HepG2 (cell line): ENCODE data around the gene FAM83E. TPM values are rescaled to one million over a fixed set of nuclear protein-coding genes. Genes with fewer than 3 reads are reported as not detected.

ENCODE experiments used
- polyA plus RNA-seq, 8 experiments: library from polyadenylated mRNA; depleted of rRNA in 3 of 8; stranded (reverse) in 7 of 8; unstranded in 1 of 8; fragments of >200 nt; fragmentation: Illumina TruSeq in 4 of 8; extraction: Trizol in 4 of 8; gene quantifications; 2 replicates each; pipeline versions ENCODE4 v1.2.1 to v1.2.3, GENCODE V29; 2011 to 2016; ENCODE audit warnings: low read depth in 4 of 8, missing spikeins in 1 of 8, mixed read lengths in 1 of 8; ENCODE audit not compliant: insufficient read depth in 1 of 8
- total RNA-seq, 5 experiments: library from RNA; depleted of rRNA; stranded (reverse); fragments of >200 nt; fragmentation: Illumina TruSeq; extraction: Trizol; gene quantifications; 2 replicates each; pipeline ENCODE4 v1.2.3, GENCODE V29; 2016; ENCODE audit warnings: low read depth in 1 of 5

FAM83E gene
- total and polyA plus RNA-seq, 2 of the 13 experiments (the other 11 are each of a cell fraction or from before 2014, with no cell fraction given), result 0.18 to 0.60 TPM

Other genes starting within 250 kb of the FAM83E start
- gene KDELR1, start 223.5 kb downstream of the FAM83E start, total RNA-seq (2016; rRNA removed; fragmentation: Illumina TruSeq; extraction: Trizol), result 70.8 and 134 TPM in 2 replicates
- 185 and 212 TPM in 2 replicates for gene KDELR1, start 223.5 kb downstream of the FAM83E start, polyA plus RNA-seq (2011; rRNA removed)
- 0.02 TPM in 1 of 2 replicates, not detected in the other for gene GRIN2D, start 221.4 kb downstream of the FAM83E start, total RNA-seq (2016; rRNA removed; fragmentation: Illumina TruSeq; extraction: Trizol)
- 0.08 and 0.13 TPM in 2 replicates for gene GRIN2D, start 221.4 kb downstream of the FAM83E start, polyA plus RNA-seq (2011; rRNA removed)
- gene GRWD1, start 169.1 kb downstream of the FAM83E start, total RNA-seq (2016; rRNA removed; fragmentation: Illumina TruSeq; extraction: Trizol), result 46.6 and 52.3 TPM in 2 replicates
- 10.8 and 13.4 TPM in 2 replicates for gene GRWD1, start 169.1 kb downstream of the FAM83E start, polyA plus RNA-seq (2011; rRNA removed)
- 0.17 and 0.20 TPM in 2 replicates for gene KCNJ14, start 159.5 kb downstream of the FAM83E start, total RNA-seq (2016; rRNA removed; fragmentation: Illumina TruSeq; extraction: Trizol)
- gene KCNJ14, start 159.5 kb downstream of the FAM83E start, polyA plus RNA-seq (2011; rRNA removed), result 0.46 and 0.51 TPM in 2 replicates
- 9.6 and 16.5 TPM in 2 replicates for gene CYTH2, start 145.7 kb downstream of the FAM83E start, total RNA-seq (2016; rRNA removed; fragmentation: Illumina TruSeq; extraction: Trizol)
- gene CYTH2, start 145.7 kb downstream of the FAM83E start, polyA plus RNA-seq (2011; rRNA removed), result 39.3 and 48.3 TPM in 2 replicates
- gene LMTK3, start 103.2 kb downstream of the FAM83E start, total RNA-seq (2016; rRNA removed; fragmentation: Illumina TruSeq; extraction: Trizol), result 0.22 and 0.29 TPM in 2 replicates
- 0.18 and 0.30 TPM in 2 replicates for gene LMTK3, start 103.2 kb downstream of the FAM83E start, polyA plus RNA-seq (2011; rRNA removed)
- gene SULT2B1, start 62.9 kb downstream of the FAM83E start, total RNA-seq (2016; rRNA removed; fragmentation: Illumina TruSeq; extraction: Trizol), result not detected in 2 replicates
- gene SULT2B1, start 62.9 kb downstream of the FAM83E start, polyA plus RNA-seq (2011; rRNA removed), result 0.07 and 0.13 TPM in 2 replicates
- not detected in 2 replicates for gene SPACA4, start 8.3 kb downstream of the FAM83E start, total RNA-seq (2016; rRNA removed; fragmentation: Illumina TruSeq; extraction: Trizol)
- gene SPACA4, start 8.3 kb downstream of the FAM83E start, polyA plus RNA-seq (2011; rRNA removed), result not detected in 2 replicates
- 1,485 and 1,498 TPM in 2 replicates for gene RPL18, start 4.1 kb upstream of the FAM83E start, total RNA-seq (2016; rRNA removed; fragmentation: Illumina TruSeq; extraction: Trizol)
- gene RPL18, start 4.1 kb upstream of the FAM83E start, polyA plus RNA-seq (2011; rRNA removed), result 1,639 and 1,894 TPM in 2 replicates
- 11.1 and 14.4 TPM in 2 replicates for gene SPHK2, start 4.4 kb upstream of the FAM83E start, total RNA-seq (2016; rRNA removed; fragmentation: Illumina TruSeq; extraction: Trizol)
- 2.9 and 4.5 TPM in 2 replicates for gene SPHK2, start 4.4 kb upstream of the FAM83E start, polyA plus RNA-seq (2011; rRNA removed)
- 5.5 and 5.8 TPM in 2 replicates for gene DBP, start 22.3 kb upstream of the FAM83E start, total RNA-seq (2016; rRNA removed; fragmentation: Illumina TruSeq; extraction: Trizol)
- 1.7 and 2.1 TPM in 2 replicates for gene DBP, start 22.3 kb upstream of the FAM83E start, polyA plus RNA-seq (2011; rRNA removed)
- 0.24 and 0.58 TPM in 2 replicates for gene CA11, start 31.1 kb upstream of the FAM83E start, total RNA-seq (2016; rRNA removed; fragmentation: Illumina TruSeq; extraction: Trizol)
- 0.41 and 1.4 TPM in 2 replicates for gene CA11, start 31.1 kb upstream of the FAM83E start, polyA plus RNA-seq (2011; rRNA removed)
- gene NTN5, start 57.9 kb upstream of the FAM83E start, total RNA-seq (2016; rRNA removed; fragmentation: Illumina TruSeq; extraction: Trizol), result not detected in 2 replicates
- 0.03 and 0.05 TPM in 2 replicates for gene NTN5, start 57.9 kb upstream of the FAM83E start, polyA plus RNA-seq (2011; rRNA removed)
- 0.07 TPM in 1 of 2 replicates, not detected in the other for gene FUT2, start 80.9 kb upstream of the FAM83E start, total RNA-seq (2016; rRNA removed; fragmentation: Illumina TruSeq; extraction: Trizol)
- 0.10 TPM in 1 of 2 replicates, not detected in the other for gene FUT2, start 80.9 kb upstream of the FAM83E start, polyA plus RNA-seq (2011; rRNA removed)
- gene MAMSTR, start 104.6 kb upstream of the FAM83E start, total RNA-seq (2016; rRNA removed; fragmentation: Illumina TruSeq; extraction: Trizol), result 2.0 and 2.2 TPM in 2 replicates
- gene MAMSTR, start 104.6 kb upstream of the FAM83E start, polyA plus RNA-seq (2011; rRNA removed), result 2.4 and 2.7 TPM in 2 replicates
- gene RASIP1, start 125.5 kb upstream of the FAM83E start, total RNA-seq (2016; rRNA removed; fragmentation: Illumina TruSeq; extraction: Trizol), result 0.44 and 0.49 TPM in 2 replicates
- gene RASIP1, start 125.5 kb upstream of the FAM83E start, polyA plus RNA-seq (2011; rRNA removed), result 0.58 and 1.1 TPM in 2 replicates
- 0.22 TPM in 1 of 2 replicates, not detected in the other for gene IZUMO1, start 131.8 kb upstream of the FAM83E start, total RNA-seq (2016; rRNA removed; fragmentation: Illumina TruSeq; extraction: Trizol)
- 0.07 and 0.16 TPM in 2 replicates for gene IZUMO1, start 131.8 kb upstream of the FAM83E start, polyA plus RNA-seq (2011; rRNA removed)
- 0.07 TPM in 2 replicates for gene FUT1, start 137.6 kb upstream of the FAM83E start, total RNA-seq (2016; rRNA removed; fragmentation: Illumina TruSeq; extraction: Trizol)
- 1.1 and 1.5 TPM in 2 replicates for gene FUT1, start 137.6 kb upstream of the FAM83E start, polyA plus RNA-seq (2011; rRNA removed)
- gene FGF21, start 140.4 kb upstream of the FAM83E start, total RNA-seq (2016; rRNA removed; fragmentation: Illumina TruSeq; extraction: Trizol), result not detected in 2 replicates
- gene FGF21, start 140.4 kb upstream of the FAM83E start, polyA plus RNA-seq (2011; rRNA removed), result 0.17 TPM in 2 replicates
- gene BCAT2, start 196.0 kb upstream of the FAM83E start, total RNA-seq (2016; rRNA removed; fragmentation: Illumina TruSeq; extraction: Trizol), result 2.3 and 2.5 TPM in 2 replicates
- 3.6 TPM in 2 replicates for gene BCAT2, start 196.0 kb upstream of the FAM83E start, polyA plus RNA-seq (2011; rRNA removed)
- 0.53 and 0.58 TPM in 2 replicates for gene HSD17B14, start 221.4 kb upstream of the FAM83E start, total RNA-seq (2016; rRNA removed; fragmentation: Illumina TruSeq; extraction: Trizol)
- 1.2 and 1.8 TPM in 2 replicates for gene HSD17B14, start 221.4 kb upstream of the FAM83E start, polyA plus RNA-seq (2011; rRNA removed)